ENCODE results near the gene ZNF628.
"Not testable (repeated sequence)": the region's sequence is repeated elsewhere in the genome, so short reads cannot be mapped to it uniquely, and the experiment has no call there.

ZNF628 gene

DNA sequence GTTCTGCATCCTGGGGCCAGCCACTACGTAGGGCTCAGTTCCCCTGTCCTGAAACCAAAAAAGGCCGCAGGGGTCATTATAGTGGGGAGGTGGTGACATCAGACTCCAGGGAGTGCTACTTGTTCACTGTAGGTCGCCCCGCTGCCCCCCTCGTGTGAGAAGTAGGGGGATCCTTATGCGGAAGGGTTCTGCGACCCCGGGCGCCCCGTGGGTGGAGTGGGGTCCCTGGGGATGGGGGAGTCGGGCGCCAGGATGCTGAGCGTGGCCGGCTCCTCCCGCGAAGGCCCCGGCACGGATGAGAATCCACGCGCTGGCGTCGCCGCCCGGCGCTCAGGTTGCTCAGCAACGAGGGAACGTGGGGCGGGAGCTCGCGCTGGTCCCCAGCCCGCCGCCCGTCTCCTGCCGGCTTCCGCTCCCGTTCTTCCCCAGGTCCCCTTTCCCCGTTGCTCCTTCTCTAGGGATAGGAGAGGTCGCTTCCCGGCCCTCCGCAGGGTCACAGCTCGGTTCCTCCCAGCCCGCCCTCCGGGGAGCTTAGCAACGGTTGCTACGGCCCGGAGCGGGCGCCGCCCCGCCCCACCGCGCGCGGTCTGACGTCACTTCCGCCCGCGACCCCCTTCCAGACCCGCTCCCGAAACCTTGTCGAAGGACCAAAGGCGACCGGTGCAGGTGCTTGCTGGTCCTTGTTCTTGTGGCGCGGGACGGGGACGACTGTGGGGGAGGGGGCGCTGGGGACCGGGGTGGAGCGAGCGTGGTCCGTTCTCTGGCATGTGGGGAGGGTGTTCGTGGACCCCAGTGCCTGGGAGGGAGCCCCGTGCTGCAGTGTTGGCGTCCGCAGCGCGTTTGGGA, 8.4 kb downstream of the ZNF628 start, which contains the start of gene NAT14:
Gene NAT14, plus strand, starts transcription at position 596 of the 846 bp plus-strand sequence. CDS start 521 bp downstream, outside the sequence.
- DNase-seq (ENCODE audit: low read depth in 3 of 3), result peak; percentile 32 to 54 (median 44)

DNA sequence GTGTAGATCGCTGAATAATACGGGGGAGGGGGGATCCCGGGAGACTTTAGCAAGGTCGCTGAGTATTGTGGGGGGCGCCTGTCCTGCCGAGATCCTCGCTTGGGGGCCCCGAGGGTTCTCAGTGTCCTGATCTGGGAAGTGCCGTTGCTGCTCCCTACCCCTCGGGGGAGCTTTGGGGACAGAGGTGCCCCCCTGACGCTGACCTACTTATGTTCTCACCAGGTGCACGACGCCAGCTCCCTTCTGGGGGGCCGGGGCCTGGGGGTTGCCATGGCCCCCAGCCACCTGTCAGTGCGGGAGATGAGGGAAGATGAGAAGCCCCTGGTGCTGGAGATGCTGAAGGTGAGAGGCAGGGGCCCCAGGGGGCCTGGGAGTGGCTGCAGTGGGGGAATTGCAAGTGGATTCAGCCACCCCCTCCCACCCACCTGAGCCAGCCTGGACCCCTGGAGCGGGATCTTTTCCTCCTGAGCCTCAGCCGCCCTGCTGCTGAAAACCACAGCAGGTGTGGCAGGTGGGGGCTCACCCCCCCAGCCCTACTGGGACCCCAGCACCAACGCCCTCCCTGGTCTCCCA, 9.1 kb downstream of the ZNF628 start:
- DNase-seq (ENCODE audit: low read depth in 3 of 3), result no peak

DNA sequence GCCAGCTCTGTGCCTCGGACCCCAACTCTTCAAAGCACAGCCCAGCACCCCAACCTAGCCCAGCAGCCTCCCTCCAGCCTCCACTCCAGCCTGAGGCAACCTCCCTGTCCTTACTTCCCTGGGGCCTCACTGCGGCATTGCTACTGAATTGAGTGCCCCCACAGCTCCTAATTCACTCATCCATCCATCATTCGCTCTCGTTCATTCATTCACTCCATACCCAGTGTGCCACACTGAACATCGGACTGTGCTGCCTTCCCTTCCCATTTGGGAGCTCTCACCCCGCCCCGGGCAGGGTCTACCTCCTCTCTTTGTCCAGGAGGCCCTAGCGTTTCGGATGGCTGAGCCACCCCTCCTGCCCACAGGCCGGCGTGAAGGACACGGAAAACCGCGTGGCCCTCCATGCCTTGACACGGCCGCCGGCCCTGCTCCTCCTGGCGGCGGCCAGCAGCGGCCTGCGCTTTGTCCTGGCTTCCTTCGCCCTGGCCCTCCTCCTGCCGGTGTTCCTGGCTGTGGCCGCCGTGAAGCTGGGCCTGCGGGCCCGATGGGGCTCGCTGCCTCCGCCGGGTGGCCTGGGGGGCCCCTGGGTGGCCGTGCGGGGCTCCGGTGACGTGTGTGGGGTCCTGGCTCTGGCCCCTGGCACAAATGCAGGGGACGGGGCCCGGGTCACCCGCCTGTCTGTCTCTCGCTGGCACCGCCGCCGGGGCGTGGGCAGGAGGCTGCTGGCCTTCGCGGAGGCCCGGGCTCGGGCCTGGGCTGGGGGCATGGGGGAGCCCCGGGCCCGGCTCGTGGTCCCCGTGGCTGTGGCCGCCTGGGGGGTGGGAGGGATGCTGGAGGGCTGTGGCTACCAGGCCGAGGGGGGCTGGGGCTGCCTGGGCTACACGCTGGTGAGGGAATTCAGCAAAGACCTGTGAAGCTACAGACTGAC, 9.9 kb downstream of the ZNF628 start:
- no peak for DNase-seq (ENCODE audit: low read depth in 3 of 3)

DNA sequence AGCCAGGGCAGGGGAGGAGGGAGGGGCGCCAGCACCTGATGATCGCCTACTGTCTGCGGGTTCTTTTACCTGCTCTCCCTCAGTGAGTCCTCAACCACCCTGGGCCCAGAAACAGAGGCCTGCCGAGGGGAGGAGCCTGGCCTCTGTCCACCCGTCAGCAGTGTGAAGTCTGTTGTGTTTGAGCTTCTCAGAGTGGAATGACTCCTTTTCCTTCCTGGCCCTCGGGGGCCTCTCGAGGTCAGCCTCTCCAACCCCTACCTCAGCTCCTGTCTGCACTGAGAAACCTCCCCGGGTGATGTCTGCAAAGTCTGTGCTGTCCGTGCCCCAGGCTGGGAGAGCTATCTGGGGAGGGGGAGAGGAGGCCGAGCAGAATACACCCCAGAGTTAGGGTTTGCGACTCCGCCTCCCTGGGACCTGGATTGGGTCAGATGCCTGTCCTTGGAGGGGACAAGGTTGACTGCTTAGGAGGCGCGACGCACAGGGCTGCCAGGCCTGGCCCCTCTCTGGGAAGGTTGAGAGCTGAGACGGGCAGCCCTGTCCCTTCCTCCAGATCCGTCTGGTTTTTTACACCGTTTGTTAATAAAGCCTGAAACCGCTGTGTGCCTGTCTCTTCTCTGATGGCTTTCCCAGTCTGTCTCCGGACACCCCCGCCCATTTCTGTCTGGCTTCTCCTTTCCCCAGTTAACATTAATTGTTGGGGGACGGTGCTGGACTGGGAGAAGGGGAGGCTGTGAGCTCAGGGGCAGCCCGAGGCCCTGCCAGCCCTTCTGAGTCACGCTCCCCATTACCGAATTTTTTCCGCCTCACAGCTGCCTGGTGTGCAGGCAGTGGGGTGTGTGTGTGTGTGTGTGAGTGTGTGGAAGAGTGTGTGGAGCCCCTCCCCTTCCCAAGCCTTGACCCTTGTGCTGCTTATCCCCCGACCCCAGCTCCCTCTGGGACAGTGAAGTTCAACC, 10.8 kb downstream of the ZNF628 start:
- peak; percentile 27 to 62 (median 47) for DNase-seq (ENCODE audit: low read depth in 3 of 3)

DNA sequence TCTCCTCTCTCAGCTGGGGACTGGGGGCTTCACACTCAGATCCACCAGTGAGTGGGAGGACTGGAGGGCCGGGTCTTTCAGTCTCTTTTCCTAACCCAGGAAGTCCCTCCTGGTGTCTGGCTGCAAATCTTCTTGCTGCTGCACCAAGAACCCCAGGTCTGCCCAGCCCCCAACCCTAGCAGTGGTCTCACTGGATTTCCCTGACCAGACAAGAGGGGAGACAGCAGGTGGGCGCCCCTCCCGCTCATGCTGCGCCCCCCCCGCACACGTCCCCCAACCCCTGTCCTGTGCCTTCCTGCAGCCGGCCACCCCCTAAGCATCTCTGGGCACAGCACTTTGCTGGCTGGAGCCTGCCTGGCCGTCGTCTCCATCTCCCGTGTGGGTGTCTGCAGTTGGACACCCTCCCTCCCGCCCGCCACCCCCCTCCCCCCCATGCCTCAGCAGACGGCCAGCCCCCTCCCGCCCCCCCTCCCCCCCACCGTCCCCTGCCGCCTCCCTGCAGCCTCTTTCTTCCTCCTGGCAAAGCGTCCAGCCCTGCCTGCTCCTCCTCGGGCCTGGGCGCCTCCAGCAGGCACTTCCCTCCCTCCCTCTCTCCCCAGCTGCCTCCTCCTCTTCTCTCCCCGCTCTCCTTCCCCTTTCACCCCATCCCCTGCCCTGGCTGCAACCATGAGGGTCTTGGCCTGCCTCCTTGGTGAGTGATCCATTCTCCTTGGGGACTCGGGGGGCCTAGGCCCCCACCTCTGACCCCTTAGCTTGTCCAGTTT, 11.7 kb downstream of the ZNF628 start, which contains the start of gene SSC5D:
Gene SSC5D, plus strand, starts transcription at position 513 of the 764 bp plus-strand sequence. Its CDS starts 154 bp downstream, at position 667.
- no peak for DNase-seq (ENCODE audit: low read depth in 3 of 3)

DNA sequence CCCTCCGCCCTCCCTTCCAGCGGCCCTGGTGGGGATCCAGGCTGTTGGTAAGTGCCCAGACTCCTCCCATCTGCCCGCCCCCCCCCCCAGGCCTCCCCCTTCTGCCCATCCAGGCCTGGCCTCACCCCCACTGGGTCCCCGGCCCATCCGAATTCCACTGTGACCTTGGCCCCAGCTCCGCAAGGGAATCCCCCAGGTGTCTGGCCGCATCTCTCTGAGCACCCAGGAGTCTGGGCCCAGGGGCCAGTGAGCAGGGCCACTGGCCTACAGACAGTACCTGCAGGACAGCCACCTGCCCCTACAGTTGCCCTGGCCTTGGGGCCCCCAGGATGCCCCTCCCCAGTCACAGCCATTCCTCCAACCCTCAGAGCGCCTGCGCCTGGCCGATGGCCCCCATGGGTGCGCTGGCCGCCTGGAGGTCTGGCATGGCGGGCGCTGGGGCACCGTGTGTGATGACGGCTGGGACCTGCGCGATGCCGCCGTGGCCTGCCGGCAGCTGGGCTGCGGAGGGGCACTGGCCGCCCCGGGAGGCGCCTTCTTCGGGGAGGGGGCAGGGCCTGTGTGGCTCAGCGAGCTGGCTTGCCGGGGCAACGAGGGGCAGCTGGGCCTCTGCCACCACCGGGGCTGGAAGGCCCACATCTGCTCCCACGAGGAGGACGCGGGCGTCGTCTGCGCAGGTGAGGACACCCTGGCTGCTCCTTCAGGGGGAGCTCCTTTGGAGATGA, 12.7 kb downstream of the ZNF628 start:
- DNase-seq (ENCODE audit: low read depth in 3 of 3), result no peak

DNA sequence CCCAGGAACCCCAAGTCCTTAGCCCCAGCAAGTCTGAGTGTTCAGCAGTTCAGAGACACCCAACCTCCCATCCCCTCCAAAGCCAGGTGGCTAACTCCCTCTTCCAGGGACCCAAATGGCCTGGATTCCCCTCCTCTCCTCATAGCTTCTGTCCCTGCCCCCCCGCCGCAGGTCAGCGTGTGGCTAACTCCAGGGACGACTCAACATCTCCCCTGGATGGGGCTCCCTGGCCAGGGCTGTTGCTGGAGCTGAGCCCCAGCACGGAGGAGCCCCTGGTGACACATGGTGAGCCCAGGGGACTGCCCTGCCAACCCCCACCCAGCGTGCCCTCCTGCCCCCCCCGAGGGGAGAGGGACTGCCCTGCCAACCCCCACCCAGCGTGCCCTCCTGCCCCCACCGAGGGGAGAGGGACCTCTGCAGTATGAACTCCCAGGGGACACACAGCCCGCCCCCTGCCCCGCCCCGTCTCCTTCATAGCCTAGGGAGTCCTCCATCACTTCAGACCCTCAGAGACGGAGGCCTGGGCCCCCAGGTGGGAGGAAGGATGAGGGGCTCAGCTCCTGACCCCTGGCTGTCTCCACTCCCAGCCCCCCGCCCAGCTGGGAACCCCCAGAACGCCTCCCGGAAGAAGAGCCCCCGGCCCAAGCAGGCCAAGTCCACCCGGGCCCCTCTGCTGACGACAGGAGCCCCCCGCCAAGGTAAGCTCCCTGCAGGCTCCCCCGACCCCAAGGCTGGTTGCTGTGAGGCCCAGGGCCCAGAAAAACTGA, 13.5 kb downstream of the ZNF628 start:
- no peak for DNase-seq (ENCODE audit: low read depth in 3 of 3)

DNA sequence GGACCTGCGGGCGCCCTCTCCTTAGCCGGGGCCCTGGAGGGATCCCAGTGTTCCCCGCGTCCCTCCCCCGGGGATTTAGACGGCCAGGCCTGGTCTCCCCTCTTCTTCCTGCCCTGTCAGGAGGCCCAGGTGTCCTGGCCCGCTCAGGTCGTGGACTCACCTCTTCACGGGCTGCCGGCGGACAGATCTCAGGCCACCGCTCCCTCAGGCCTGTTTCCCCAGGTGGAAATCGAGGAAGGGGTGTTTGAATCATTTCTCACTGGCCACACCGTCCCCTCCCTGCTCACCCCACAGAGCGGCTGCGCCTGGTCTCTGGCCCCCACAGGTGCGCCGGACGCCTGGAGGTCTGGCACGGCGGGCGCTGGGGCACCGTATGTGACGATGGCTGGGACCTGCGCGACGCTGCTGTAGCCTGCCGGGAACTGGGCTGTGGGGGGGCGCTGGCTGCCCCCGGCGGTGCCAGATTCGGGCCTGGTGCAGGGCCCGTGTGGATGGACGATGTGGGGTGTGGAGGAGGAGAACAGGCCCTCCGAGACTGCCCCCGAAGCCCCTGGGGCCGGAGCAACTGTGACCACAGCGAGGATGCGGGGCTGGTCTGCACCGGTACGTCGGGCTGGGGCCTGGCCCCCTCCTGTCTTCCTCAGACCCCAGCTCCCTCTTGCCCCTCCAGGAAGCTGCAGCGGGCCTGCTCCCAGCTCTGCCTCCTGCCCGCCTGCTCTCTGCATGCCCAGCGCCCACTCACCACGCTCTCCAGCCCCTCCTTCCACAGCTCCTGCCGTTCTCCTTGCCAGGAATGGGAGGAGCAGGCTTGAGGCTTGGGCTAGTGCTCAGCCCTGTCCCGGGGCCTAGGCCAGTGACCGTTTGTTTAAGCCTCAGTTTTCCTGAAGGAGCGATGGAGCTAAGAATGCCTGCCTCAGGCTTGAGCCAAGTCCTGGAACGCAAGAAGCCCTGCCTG, 14.3 kb downstream of the ZNF628 start:
- DNase-seq (ENCODE audit: low read depth in 3 of 3), result no peak

DNA sequence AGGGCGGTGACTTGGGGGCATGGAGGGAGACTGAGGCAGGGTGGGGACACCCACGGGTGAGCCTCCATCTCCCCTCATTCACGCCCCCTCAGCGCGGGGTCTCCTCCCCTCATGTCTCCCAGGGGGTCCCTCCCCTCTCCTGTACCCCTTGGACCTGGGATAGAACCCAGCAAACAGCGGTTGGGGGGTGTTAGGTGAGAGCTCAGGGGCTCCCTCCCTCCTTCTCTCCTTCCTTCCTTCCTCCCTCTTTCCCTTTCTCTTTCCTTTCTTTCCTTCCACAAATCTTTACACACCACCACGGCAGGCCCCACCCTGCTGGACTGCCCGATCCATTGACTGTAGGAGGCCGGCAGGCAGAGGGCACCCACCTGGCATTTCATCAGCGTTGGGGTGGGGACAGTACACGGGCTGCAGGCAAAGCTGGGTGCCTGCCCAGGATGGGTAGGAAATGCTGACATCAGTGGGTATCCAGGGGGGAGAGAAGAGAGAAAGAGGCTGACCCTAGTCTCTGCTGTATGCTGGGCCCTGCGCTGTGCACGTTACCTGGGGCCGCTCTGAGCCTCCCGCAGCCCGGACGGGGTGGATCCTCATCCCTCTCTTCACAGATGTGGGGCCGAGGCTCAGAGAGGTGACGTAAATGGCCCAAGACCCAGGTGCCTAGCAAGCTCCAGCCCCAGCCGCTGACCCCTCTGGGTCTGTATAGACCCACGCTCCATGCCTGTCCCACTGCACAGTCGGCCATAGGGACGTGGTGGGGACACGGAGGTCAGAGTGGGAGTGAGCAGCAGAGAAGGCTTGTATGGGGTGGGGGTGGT, 15.3 kb downstream of the ZNF628 start:
- DNase-seq (ENCODE audit: low read depth in 3 of 3), result no peak

DNA sequence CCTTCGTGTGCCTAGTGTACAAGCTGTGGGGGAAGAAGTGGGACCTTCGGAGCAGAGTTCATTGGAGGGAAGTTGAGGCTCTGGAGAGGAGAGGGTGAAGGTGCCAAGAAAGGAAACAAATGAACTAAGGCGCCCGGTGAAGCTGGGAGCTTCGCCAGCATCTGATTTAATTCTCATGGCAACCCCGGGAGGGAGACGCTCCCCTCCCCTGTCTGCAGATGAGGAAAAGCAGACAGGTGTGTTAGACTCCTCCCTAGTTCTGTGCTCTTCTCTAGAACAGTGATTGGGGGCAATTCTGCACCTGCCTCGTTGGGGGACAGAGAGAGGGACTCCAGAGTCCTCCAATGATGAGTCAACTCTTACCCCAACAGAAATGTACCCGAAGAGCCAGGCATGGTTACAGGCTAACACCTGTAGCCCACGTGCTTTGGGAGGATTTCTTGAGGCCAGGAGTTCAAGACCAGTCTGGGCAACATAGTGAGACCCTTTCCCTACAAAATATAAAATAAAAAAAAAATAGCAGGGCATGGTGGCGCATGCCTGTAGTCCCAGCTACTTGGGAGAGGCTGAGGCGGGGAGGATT, 16.0 kb downstream of the ZNF628 start:
- DNase-seq (ENCODE audit: low read depth in 3 of 3), result no peak

DNA sequence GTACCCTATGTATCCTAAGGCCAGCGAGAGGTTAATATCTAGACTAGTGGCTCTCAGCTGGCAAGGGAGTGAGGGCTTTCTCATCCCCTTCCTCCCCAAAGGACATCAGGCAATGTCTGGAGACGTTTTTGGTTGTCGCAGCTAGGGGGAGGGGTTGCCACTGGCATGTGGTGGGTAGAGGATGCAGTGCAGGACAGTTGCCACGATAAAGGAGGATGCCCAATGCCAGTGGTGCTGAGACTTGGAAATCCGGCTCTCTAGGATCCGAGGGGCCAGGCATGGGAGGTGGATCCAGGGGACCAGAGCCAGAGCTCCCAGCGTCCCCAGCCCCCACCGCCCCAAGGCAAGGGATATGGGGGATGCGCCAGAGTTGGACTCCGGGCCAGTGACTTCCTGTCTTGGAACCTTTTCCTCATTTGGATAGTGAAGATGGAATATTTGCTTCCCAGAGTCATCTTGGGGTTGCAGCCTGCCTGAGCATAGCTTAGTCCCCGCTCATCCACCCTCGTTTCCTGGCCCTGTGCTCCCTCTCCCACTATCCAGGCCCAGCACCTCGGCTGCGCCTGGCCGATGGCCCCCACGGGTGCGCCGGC, 16.7 kb downstream of the ZNF628 start:
- DNase-seq (ENCODE audit: low read depth in 3 of 3), result no peak

DNA sequence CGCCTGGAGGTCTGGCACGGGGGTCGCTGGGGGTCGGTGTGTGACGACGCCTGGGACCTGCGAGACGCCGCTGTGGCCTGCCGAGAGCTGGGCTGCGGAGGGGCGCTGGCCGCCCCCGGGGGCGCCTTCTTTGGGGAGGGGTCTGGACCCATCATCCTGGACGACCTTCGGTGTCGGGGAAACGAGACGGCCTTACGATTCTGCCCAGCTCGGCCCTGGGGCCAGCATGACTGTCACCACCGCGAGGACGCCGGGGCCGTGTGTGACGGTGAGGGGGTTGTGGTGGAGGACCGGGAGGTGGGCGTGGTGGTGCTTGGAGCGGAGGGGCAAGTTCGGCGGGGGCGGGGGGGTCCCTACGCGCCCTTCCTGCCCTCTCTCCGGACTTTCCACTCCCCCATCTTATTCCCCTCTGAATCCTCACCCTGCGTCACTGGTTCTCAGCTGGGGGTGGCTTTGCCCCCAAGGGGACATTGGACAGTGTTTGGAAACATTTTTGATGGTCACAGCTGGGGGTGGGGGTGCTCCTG, 17.3 kb downstream of the ZNF628 start:
- DNase-seq (ENCODE audit: low read depth in 3 of 3), result no peak

DNA sequence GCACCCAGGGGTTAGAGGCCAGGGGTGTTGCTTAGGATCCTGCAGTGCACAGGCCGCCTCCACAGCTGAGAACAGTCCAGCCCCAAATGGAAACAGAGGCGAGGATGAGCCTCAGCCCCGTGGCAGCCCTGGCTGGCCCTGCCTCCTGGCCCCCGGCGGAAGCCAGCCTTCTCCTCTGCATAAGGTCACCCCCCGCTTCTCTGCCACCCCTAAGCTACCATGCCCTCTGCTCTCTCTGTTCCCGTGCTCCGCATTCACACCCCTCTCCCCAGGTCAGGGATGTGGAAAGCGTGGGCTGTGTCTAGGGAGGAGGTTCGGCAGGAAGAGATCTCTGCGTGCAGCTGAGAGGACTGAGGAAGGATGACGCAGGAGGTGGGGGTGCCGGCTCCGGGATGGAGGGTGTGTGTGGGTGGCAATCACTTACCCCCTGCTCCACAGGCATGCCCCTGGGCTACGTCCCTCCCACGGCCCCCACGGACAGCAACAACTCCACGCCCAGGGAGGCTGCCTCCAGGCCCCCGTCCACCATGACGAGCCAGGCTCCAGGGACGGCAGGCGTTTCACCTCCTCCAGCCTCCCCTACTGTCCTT, 17.9 kb downstream of the ZNF628 start:
- no peak for DNase-seq (ENCODE audit: low read depth in 3 of 3)

DNA sequence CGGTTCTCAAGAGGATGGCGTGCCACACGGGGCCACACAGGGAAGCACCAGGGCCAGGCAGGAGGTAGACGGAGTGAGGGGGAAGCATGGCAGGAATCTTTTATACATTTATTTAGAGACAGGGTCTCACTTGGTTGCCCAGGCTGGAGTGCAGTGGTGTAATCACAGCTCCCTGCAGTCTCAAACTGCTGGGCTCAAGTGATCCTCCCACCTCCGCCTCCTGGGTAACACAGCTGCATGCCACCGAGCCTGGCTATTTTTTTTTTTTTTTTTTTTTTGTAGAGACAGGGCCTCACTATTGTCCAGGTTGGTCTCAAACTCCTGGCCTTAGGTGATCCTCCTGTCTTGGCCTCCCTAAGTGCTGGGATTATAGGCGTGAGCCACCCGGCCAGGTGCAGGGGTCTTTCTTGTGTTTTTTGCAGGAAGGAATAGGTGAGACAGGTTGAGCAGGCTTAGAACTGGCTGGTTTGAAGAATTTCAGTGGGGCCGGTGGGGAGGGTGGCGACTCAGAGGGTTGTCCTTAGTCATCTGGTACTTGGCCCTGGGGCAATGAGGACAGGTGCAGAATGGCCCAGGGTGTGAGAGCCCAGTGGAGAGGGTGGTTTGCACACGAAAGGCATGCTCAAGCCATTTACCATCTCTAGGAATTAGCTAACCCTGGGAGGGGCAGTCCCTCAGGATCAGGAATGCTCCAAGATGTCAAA, 19.4 kb downstream of the ZNF628 start:
- DNase-seq (ENCODE audit: low read depth in 3 of 3), result no peak

DNA sequence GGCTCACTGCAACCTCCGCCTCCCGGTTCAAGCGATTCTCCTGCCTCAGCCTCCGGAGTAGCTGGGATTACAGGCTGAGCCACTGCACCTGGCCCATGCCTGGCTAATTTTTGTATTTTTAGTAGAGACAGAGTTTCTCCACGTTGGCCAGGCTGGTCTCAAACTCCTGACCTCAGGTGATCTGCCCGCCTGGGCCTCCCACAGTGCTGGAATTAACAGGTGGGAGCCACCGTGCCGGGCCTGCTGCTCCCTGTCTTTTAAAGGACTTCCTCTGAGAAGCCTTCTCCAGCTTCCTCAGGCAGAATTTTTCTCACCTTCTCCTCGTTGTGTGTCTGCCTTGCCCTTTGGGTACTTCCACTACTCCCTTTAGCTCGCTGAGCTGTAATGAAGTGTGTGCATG, 20.4 kb downstream of the ZNF628 start:
- DNase-seq (ENCODE audit: low read depth in 3 of 3), result not testable (repeated sequence)
